Caco-2 (cell line): ENCODE data around the gene VRK1. TPM values are rescaled to one million over a fixed set of nuclear protein-coding genes. Genes with fewer than 3 reads are reported as not detected.

Experiments
- BruUV-seq: library from RNA; stranded (reverse); fragments of 400-500 nt; replicated peaks from 2 replicates; lab custom pipeline; 2021; lab: Mats Ljungman, UMichigan
- CTCF ChIA-PET: fragments of 300-600 bp; sonication (Branson Sonifier 250); formaldehyde crosslinking; loops from one replicate; lab custom pipeline; 2022; ENCODE audit warnings: antibody characterized with exemption; lab: Charles Lee
- POLR2A ChIA-PET: fragments of 300-600 bp; sonication (Branson Sonifier 250); formaldehyde crosslinking; loops from one replicate; lab custom pipeline; 2022; ENCODE audit warnings: antibody characterized with exemption; lab: Charles Lee
- DNase-seq, 2 experiments: peaks; one replicate each; pipeline versions ENCODE4 v3.0.0 to v3.0.0-alpha.2; 2020 to 2022
- H3K27me3 ChIP-seq: replicated peaks from 2 replicates; pipeline ENCODE4 v1.6.0; 2011; ENCODE audit warnings: low read length; ENCODE audit not compliant: control insufficient read depth, insufficient read depth
- H3K36me3 ChIP-seq: 2 replicates; pipeline ENCODE4 v1.5.1; 2011; ENCODE audit warnings: low read length; ENCODE audit not compliant: control insufficient read depth, insufficient read depth
- H3K4me1 ChIP-seq: fragments of 250-450 bp; sonication (Bioruptor Pico); 2 replicates; pipeline ENCODE4 v1.5.1; 2020; ENCODE audit warnings: mild to moderate bottlenecking
- H3K4me3 ChIP-seq: 2 replicates; pipeline ENCODE4 v1.5.1; 2011; ENCODE audit warnings: low read depth, mild to moderate bottlenecking, control low read depth, low read length
- H3K9me3 ChIP-seq: fragments of 250-450 bp; sonication (Bioruptor Pico); 2 replicates; pipeline ENCODE4 v1.5.1; 2020; ENCODE audit warnings: mild to moderate bottlenecking, moderate library complexity
- H3K27ac Mint-ChIP-seq: one replicate; pipeline ENCODE4 v1.8.0; 2022; ENCODE audit warnings: mixed read lengths; ENCODE audit not compliant: unreplicated experiment
- H3K27me3 Mint-ChIP-seq: one replicate; pipeline ENCODE4 v1.8.0; 2022; ENCODE audit warnings: mixed read lengths; ENCODE audit not compliant: insufficient read depth, unreplicated experiment
- H3K36me3 Mint-ChIP-seq: one replicate; pipeline ENCODE4 v1.8.0; 2022; ENCODE audit warnings: mild to moderate bottlenecking, mixed read lengths; ENCODE audit not compliant: insufficient read depth, unreplicated experiment
- H3K4me1 Mint-ChIP-seq: one replicate; pipeline ENCODE4 v1.8.0; 2022; ENCODE audit warnings: low read depth, mixed read lengths; ENCODE audit not compliant: unreplicated experiment
- H3K4me3 Mint-ChIP-seq: one replicate; pipeline ENCODE4 v1.8.0; 2022; ENCODE audit warnings: mild to moderate bottlenecking, moderate library complexity, mixed read lengths; ENCODE audit not compliant: unreplicated experiment
- H3K9me3 Mint-ChIP-seq: one replicate; pipeline ENCODE4 v1.8.0; 2022; ENCODE audit warnings: mixed read lengths; ENCODE audit not compliant: unreplicated experiment
- intact Hi-C: fragments of 100-400 bp; cut with micrococcal nuclease; formaldehyde crosslinking; loops from one replicate; pipeline ENCODE4 v1.10.0; 2022; ENCODE audit not compliant: unreplicated experiment
- total RNA-seq: library from RNA; stranded (reverse); gene quantifications from 2 replicates; pipeline ENCODE4 v1.2.3, GENCODE V29; 2022
- TF ChIP-seq, protein P1 (sequence below), 2 experiments: fragments of 200-600 bp in 1 of 2; IDR thresholded peaks; 1 replicate in 1 of 2; 2 replicates in 1 of 2; pipeline versions ENCODE4 v1.5.1 to v1.8.0; 2011 to 2022; ENCODE audit warnings: antibody characterized with exemption in 1 of 2, control low read depth in 1 of 2, inconsistent platforms in 1 of 2, low read depth in 1 of 2, low read length in 1 of 2, mild to moderate bottlenecking in 1 of 2, moderate library complexity in 1 of 2; ENCODE audit not compliant: insufficient read depth in 1 of 2, severe bottlenecking in 1 of 2, unreplicated experiment in 1 of 2

Gene VRK1
- total RNA-seq, 1 experiment from 2014 or later = 42.1 TPM

DNA sequence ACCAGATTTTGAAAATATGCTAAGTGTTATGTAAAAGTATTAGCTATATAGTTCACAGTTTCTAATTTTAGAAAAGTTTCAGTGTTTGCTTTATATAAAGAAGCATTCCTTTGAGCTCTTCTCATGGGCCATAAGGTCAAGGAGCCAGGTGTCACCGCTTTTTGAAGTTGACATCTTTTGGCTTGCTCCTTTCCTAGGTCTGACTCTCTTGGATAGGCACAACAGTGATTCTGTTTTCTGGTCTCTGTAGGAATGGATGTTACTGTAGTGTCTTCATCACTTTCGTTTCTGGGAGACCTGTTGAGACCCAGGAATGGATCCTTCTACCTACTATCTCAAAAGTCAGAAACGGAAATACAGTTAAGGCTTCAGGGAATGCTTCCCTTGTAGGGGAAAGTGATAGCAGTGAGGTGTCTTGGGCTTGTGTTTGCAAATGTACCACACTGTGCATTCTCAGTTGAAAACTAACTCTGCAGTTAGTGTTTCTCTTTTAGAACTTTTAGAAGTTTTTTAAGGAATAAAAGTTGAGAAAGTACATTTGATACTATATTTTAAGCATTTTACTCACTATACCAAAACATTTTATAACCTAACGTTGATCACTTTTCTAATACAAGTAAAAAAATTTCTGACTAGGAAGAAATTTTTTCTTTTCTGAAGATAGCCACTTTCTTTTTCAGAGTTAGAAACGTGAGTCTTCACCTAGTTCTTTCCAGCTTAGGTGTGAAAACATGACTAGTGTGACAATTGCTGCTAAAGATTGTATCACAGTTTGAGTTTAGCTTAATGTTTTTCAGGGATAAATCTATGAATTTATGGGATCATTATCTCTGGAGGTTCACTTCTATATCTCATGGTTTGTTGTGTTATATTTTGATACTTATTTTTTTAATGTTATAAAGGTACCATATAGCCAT is 20.8 kb downstream of the VRK1 start:
- Histone ChIP-seq H3K4me3 (no peak overlapping the region), H3K4me1 (no peaks in the 10 kb centered on the region; the same call in 1 of the 2 replicates), H3K36me3 (peaks cover 2% of the 10 kb centered on the region; the same call in 1 of the 2 replicates), H3K9me3 (no peaks in the 10 kb centered on the region), H3K27me3 (no peaks in the 10 kb centered on the region)
- TF ChIP-seq, protein P1, sequence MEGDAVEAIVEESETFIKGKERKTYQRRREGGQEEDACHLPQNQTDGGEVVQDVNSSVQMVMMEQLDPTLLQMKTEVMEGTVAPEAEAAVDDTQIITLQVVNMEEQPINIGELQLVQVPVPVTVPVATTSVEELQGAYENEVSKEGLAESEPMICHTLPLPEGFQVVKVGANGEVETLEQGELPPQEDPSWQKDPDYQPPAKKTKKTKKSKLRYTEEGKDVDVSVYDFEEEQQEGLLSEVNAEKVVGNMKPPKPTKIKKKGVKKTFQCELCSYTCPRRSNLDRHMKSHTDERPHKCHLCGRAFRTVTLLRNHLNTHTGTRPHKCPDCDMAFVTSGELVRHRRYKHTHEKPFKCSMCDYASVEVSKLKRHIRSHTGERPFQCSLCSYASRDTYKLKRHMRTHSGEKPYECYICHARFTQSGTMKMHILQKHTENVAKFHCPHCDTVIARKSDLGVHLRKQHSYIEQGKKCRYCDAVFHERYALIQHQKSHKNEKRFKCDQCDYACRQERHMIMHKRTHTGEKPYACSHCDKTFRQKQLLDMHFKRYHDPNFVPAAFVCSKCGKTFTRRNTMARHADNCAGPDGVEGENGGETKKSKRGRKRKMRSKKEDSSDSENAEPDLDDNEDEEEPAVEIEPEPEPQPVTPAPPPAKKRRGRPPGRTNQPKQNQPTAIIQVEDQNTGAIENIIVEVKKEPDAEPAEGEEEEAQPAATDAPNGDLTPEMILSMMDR (IDR thresholded peaks at IDR 0.05; ENCODE audit: insufficient read depth in 1 of 2, low read depth in 1 of 2, low read length in 1 of 2, severe bottlenecking in 1 of 2, unreplicated experiment in 1 of 2) = no peak
- H3K36me3 Mint-ChIP-seq = peaks cover 19% of the 10 kb centered on the region
- ChIA-PET CTCF (no interaction called here), POLR2A (no interaction called here)
- DNase-seq = no peak
- H3K4me3 Mint-ChIP-seq = no peak overlapping the region
- no TSS peak for BruUV-seq
- no peaks in the 10 kb centered on the region for H3K27me3 Mint-ChIP-seq
- intact Hi-C loops = no loop called here
- no peaks in the 10 kb centered on the region for H3K9me3 Mint-ChIP-seq
- H3K27ac Mint-ChIP-seq = no peak overlapping the region
- H3K4me1 Mint-ChIP-seq = peaks cover 5% of the 10 kb centered on the region

DNA sequence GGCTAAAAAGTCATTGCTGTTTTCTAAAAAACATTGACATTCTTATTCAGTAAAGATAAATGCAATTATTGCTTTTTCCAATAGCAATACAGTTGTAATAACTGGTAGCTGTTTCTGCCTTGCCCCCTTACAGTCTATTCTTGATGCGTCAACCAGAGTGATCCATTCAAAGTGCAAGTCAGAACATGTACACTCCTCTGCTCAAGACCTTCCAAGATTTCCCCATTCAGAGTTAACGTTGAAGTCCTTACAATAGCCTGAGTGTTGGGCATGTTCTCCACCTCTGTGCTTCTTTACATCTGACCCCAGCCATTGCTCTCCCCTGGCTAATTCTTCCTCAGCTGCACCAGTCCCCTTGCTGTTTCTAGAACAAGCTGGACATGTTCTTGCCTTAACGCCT is 24.3 kb downstream of the VRK1 start:
- Histone ChIP-seq H3K36me3 (peaks cover 2% of the 10 kb centered on the region; the same call in 1 of the 2 replicates), H3K4me3 (no peak overlapping the region), H3K9me3 (no peaks in the 10 kb centered on the region), H3K27me3 (no peaks in the 10 kb centered on the region), H3K4me1 (no peaks in the 10 kb centered on the region; the same call in 1 of the 2 replicates)
- Mint-ChIP-seq H3K9me3 (no peaks in the 10 kb centered on the region), H3K4me1 (peaks cover 6% of the 10 kb centered on the region), H3K27me3 (no peaks in the 10 kb centered on the region), H3K4me3 (no peak overlapping the region), H3K27ac (no peak overlapping the region), H3K36me3 (peaks cover 15% of the 10 kb centered on the region)
- BruUV-seq = no TSS peak
- intact Hi-C loops = no loop called here
- CTCF ChIA-PET = no interaction called here
- POLR2A ChIA-PET = no interaction called here
- DNase-seq = no peak
- TF ChIP-seq, protein P1 (IDR thresholded peaks at IDR 0.05; ENCODE audit: insufficient read depth in 1 of 2, low read depth in 1 of 2, low read length in 1 of 2, severe bottlenecking in 1 of 2, unreplicated experiment in 1 of 2) = no peak

DNA sequence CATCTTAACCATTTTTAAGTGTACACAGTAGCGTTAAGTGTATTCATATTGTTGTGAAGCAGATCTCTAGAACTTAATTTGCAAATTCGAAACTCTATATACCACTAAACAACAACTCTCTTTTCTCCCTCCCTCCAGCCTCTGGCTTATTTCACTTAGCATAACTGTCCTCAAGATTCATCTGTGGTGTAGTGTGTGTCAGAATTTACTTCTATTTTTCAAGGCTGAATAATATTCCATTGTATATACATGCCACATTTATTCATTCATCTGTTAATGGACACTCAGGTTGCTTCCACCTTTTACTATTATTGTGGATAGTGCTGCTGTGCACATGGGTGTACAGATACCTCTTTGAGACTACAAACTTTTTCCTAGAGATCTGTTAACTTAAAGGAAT is 26.5 kb downstream of the VRK1 start:
- TF ChIP-seq, protein P1 (IDR thresholded peaks at IDR 0.05; ENCODE audit: insufficient read depth in 1 of 2, low read depth in 1 of 2, low read length in 1 of 2, severe bottlenecking in 1 of 2, unreplicated experiment in 1 of 2) = no peak
- DNase-seq = no peak
- intact Hi-C loops = no loop called here
- Mint-ChIP-seq H3K4me3 (no peak overlapping the region), H3K27ac (no peak overlapping the region), H3K9me3 (no peaks in the 10 kb centered on the region), H3K4me1 (peaks cover 6% of the 10 kb centered on the region), H3K27me3 (no peaks in the 10 kb centered on the region), H3K36me3 (peaks cover 14% of the 10 kb centered on the region)
- ChIA-PET POLR2A (no interaction called here), CTCF (no interaction called here)
- Histone ChIP-seq H3K27me3 (no peaks in the 10 kb centered on the region), H3K4me3 (no peak overlapping the region), H3K36me3 (peaks cover 2% of the 10 kb centered on the region; the same call in 1 of the 2 replicates), H3K9me3 (no peaks in the 10 kb centered on the region), H3K4me1 (no peaks in the 10 kb centered on the region)
- BruUV-seq = no TSS peak
